ENCODE data around the gene PKIG. TPM values are rescaled to one million over a fixed set of nuclear protein-coding genes. Genes with fewer than 3 reads are reported as not detected.

Gene PKIG
- polyA plus RNA-seq, 3 donors = 0.67 to 1.4 (median 0.84) TPM

GRCh38 chr20:44583157-44583556, 778 bp downstream of the PKIG start:
- H3K27ac Mint-ChIP-seq = no peak overlapping the region
- 100% methylated on average over 1 of the region's 1 CpG for WGBS (ENCODE audit: insufficient coverage)
- no peak overlapping the region for H3K4me3 Mint-ChIP-seq
- Histone ChIP-seq H4K20me1 (ENCODE audit: insufficient read depth, low read length) (no peaks in the 10 kb centered on the region), H3K4me2 (replicated peaks; ENCODE audit: extremely low read depth, low read length, poor library complexity, severe bottlenecking) (no peak overlapping the region), H2AFZ (ENCODE audit: insufficient read depth, low read depth, low read length, poor library complexity, severe bottlenecking) (no peak overlapping the region), H3K4me1 (ENCODE audit: control insufficient read depth in 1 of 2, insufficient read depth in 2 of 2, low read length in 2 of 2) (peaks cover 28 to 34% of the 10 kb centered on the region in 2 donors), H3K36me3 (replicated peaks in 1 of 2; ENCODE audit: control insufficient read depth in 1 of 2, insufficient read depth in 2 of 2, low read length in 2 of 2) (no peaks in the 10 kb centered on the region), H3K27ac (ENCODE audit: low read depth in 1 of 2, low read length in 2 of 2) (no peak overlapping the region), H3K4me3 (replicated peaks in 1 of 3; ENCODE audit: low read depth in 2 of 3, low read length in 3 of 3) (no peak overlapping the region), H3K9me3 (replicated peaks in 1 of 2; ENCODE audit: control insufficient read depth in 1 of 2, insufficient read depth in 1 of 2, low read length in 2 of 2) (no peaks in the 10 kb centered on the region), H3K79me2 (ENCODE audit: insufficient read depth, low read length) (no peaks in the 10 kb centered on the region), H3K9ac (ENCODE audit: insufficient read depth, low read length, poor library complexity, severe bottlenecking) (no peak overlapping the region), H3K27me3 (ENCODE audit: control insufficient read depth in 2 of 2, insufficient read depth in 2 of 2, low read length in 2 of 2) (no peaks in the 10 kb centered on the region)
- H3K4me1 Mint-ChIP-seq = peaks cover 51% of the 10 kb centered on the region
- H3K9me3 Mint-ChIP-seq = no peaks in the 10 kb centered on the region
- no peaks in the 10 kb centered on the region for H3K36me3 Mint-ChIP-seq
- DNase-seq = no peak
- peaks cover 0 to 2% (median 0%) of the 10 kb centered on the region in 3 donors for H3K27me3 Mint-ChIP-seq (ENCODE audit: low read depth in 3 of 3)
- no peak for TF ChIP-seq CTCF (IDR thresholded peaks at IDR 0.05)
- intact Hi-C loops (cut with micrococcal nuclease) = no loop called here

GRCh38 chr20:44584162-44584561, 1.8 kb downstream of the PKIG start:
- Mint-ChIP-seq H3K27ac (peak overlapping the region in 1 of 7 donors; percentile 7), H3K36me3 (no peaks in the 10 kb centered on the region), H3K4me1 (peaks cover 48% of the 10 kb centered on the region), H3K4me3 (no peak overlapping the region), H3K9me3 (no peaks in the 10 kb centered on the region), H3K27me3 (ENCODE audit: low read depth in 3 of 3) (peaks cover 0 to 2% (median 0%) of the 10 kb centered on the region in 3 donors)
- H3K27me3 ChIP-seq (ENCODE audit: control insufficient read depth in 2 of 2, insufficient read depth in 2 of 2, low read length in 2 of 2) = no peaks in the 10 kb centered on the region
- no peaks in the 10 kb centered on the region for H3K9me3 ChIP-seq (replicated peaks in 1 of 2; ENCODE audit: control insufficient read depth in 1 of 2, insufficient read depth in 1 of 2, low read length in 2 of 2)
- H3K9ac ChIP-seq (ENCODE audit: insufficient read depth, low read length, poor library complexity, severe bottlenecking) = no peak overlapping the region
- DNase-seq = peak in 1 of 3 donors; percentile 37
- TF ChIP-seq CTCF (IDR thresholded peaks at IDR 0.05) = no peak
- WGBS (ENCODE audit: insufficient coverage) = 100% methylated on average over 1 of the region's 4 CpGs
- peaks cover 28 to 34% of the 10 kb centered on the region in 2 donors for H3K4me1 ChIP-seq (ENCODE audit: control insufficient read depth in 1 of 2, insufficient read depth in 2 of 2, low read length in 2 of 2)
- no peak overlapping the region for H3K4me2 ChIP-seq (replicated peaks; ENCODE audit: extremely low read depth, low read length, poor library complexity, severe bottlenecking)
- H3K4me3 ChIP-seq (replicated peaks in 1 of 3; ENCODE audit: low read depth in 2 of 3, low read length in 3 of 3) = no peak overlapping the region
- H3K27ac ChIP-seq (ENCODE audit: low read depth in 1 of 2, low read length in 2 of 2) = no peak overlapping the region
- H3K36me3 ChIP-seq (replicated peaks in 1 of 2; ENCODE audit: control insufficient read depth in 1 of 2, insufficient read depth in 2 of 2, low read length in 2 of 2) = no peaks in the 10 kb centered on the region
- no peak overlapping the region for H2AFZ ChIP-seq (ENCODE audit: insufficient read depth, low read depth, low read length, poor library complexity, severe bottlenecking)
- intact Hi-C loops (cut with micrococcal nuclease) = no loop called here
- no peaks in the 10 kb centered on the region for H3K79me2 ChIP-seq (ENCODE audit: insufficient read depth, low read length)
- H4K20me1 ChIP-seq (ENCODE audit: insufficient read depth, low read length) = no peaks in the 10 kb centered on the region
